Measurements from ENCODE around the gene WDR41. TPM values are rescaled to one million over a fixed set of nuclear protein-coding genes. Genes with fewer than 3 reads are reported as not detected.

Gene WDR41
- polyA plus RNA-seq, 1 donor from 2014 or later, result 87.6 TPM

GRCh38 chr5:77431286-77431685, 60.8 kb downstream of the WDR41 start:
- Histone ChIP-seq H3K36me3 (ENCODE audit: insufficient read depth, low read length) (no peaks in the 10 kb centered on the region), H3K27ac (ENCODE audit: low read length) (no peak overlapping the region), H3F3A (ENCODE audit: insufficient read depth, low read length, poor library complexity, severe bottlenecking) (no peaks in the 10 kb centered on the region), H3K9me3 (ENCODE audit: low read length) (no peaks in the 10 kb centered on the region), H3K27me3 (ENCODE audit: insufficient read depth, low read depth, low read length) (no peaks in the 10 kb centered on the region), H3K9me2 (ENCODE audit: insufficient read depth, low read length) (no peaks in the 10 kb centered on the region), H3K4me2 (ENCODE audit: low read length) (no peak overlapping the region), H3K9ac (ENCODE audit: low read length) (no peak overlapping the region), H2AFZ (ENCODE audit: low read depth, low read length) (no peak overlapping the region), H4K20me1 (ENCODE audit: insufficient read depth) (no peaks in the 10 kb centered on the region), H3K4me3 (ENCODE audit: low read length) (no peak overlapping the region), H3K79me2 (replicated peaks; ENCODE audit: insufficient read depth, low read length) (no peaks in the 10 kb centered on the region)
- TF ChIP-seq SMC3 (conservative IDR thresholded peaks at IDR 0.05; ENCODE audit: poor library complexity) (no peak), EP300 (conservative IDR thresholded peaks at IDR 0.05; ENCODE audit: poor library complexity, severe bottlenecking) (no peak), POLR2AphosphoS5 (IDR thresholded peaks at IDR 0.05) (no peak), EZH2 (IDR thresholded peaks at IDR 0.05; ENCODE audit: borderline replicate concordance, insufficient read depth, low read length, poor library complexity, severe bottlenecking) (no peak)
- TF ChIP-seq, protein P1, sequence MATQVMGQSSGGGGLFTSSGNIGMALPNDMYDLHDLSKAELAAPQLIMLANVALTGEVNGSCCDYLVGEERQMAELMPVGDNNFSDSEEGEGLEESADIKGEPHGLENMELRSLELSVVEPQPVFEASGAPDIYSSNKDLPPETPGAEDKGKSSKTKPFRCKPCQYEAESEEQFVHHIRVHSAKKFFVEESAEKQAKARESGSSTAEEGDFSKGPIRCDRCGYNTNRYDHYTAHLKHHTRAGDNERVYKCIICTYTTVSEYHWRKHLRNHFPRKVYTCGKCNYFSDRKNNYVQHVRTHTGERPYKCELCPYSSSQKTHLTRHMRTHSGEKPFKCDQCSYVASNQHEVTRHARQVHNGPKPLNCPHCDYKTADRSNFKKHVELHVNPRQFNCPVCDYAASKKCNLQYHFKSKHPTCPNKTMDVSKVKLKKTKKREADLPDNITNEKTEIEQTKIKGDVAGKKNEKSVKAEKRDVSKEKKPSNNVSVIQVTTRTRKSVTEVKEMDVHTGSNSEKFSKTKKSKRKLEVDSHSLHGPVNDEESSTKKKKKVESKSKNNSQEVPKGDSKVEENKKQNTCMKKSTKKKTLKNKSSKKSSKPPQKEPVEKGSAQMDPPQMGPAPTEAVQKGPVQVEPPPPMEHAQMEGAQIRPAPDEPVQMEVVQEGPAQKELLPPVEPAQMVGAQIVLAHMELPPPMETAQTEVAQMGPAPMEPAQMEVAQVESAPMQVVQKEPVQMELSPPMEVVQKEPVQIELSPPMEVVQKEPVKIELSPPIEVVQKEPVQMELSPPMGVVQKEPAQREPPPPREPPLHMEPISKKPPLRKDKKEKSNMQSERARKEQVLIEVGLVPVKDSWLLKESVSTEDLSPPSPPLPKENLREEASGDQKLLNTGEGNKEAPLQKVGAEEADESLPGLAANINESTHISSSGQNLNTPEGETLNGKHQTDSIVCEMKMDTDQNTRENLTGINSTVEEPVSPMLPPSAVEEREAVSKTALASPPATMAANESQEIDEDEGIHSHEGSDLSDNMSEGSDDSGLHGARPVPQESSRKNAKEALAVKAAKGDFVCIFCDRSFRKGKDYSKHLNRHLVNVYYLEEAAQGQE (IDR thresholded peaks at IDR 0.05; ENCODE audit: borderline replicate concordance), result no peak

DNA sequence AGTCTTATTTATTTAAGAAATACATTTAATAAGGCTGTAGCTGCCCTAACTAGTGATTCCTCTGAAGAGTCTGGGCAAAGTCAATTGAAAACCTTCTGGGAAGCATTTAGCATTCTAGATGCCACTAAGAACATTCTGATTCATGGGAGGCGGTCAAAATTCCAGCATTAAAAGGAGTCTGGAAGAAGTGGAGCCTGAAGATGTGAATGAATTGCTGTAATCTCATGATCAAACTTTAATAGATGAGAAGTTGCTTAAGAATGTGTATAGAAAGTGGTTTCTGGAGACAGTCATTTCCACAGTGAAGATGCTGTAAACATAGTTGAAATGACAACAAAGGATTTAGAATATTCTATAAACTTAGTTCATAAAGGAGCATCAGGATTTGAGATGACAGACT, 61.4 kb downstream of the WDR41 start:
- TF ChIP-seq RAD21 (conservative IDR thresholded peaks at IDR 0.05), result no peak
- TF ChIP-seq POLR2AphosphoS5 (IDR thresholded peaks at IDR 0.05), result no peak
- TF ChIP-seq TAF1 (IDR thresholded peaks at IDR 0.05; ENCODE audit: low read depth), result no peak
- no peak for TF ChIP-seq EZH2 (IDR thresholded peaks at IDR 0.05; ENCODE audit: borderline replicate concordance, insufficient read depth, low read length, poor library complexity, severe bottlenecking)
- TF ChIP-seq CTCF (IDR thresholded peaks at IDR 0.05; ENCODE audit: poor library complexity, severe bottlenecking), result no peak
- no peak for TF ChIP-seq MXI1 (conservative IDR thresholded peaks at IDR 0.05; ENCODE audit: poor library complexity, severe bottlenecking)
- TF ChIP-seq, protein P1 (IDR thresholded peaks at IDR 0.05; ENCODE audit: borderline replicate concordance), result no peak
- no peak for TF ChIP-seq EP300 (conservative IDR thresholded peaks at IDR 0.05; ENCODE audit: poor library complexity, severe bottlenecking)
- no peak for TF ChIP-seq SMC3 (conservative IDR thresholded peaks at IDR 0.05; ENCODE audit: poor library complexity)
- H3K27ac ChIP-seq (ENCODE audit: low read length), result no peak overlapping the region
- no peak overlapping the region for H3K4me2 ChIP-seq (ENCODE audit: low read length)
- no peaks in the 10 kb centered on the region for H3K9me2 ChIP-seq (ENCODE audit: insufficient read depth, low read length)
- no peaks in the 10 kb centered on the region for H3K36me3 ChIP-seq (ENCODE audit: insufficient read depth, low read length)
- no peak overlapping the region for H2AFZ ChIP-seq (ENCODE audit: low read depth, low read length)
- no peaks in the 10 kb centered on the region for H3F3A ChIP-seq (ENCODE audit: insufficient read depth, low read length, poor library complexity, severe bottlenecking)
- H3K9ac ChIP-seq (ENCODE audit: low read length), result no peak overlapping the region
- H3K4me3 ChIP-seq (ENCODE audit: low read length), result no peak overlapping the region
- H4K20me1 ChIP-seq (ENCODE audit: insufficient read depth), result no peaks in the 10 kb centered on the region
- no peaks in the 10 kb centered on the region for H3K79me2 ChIP-seq (replicated peaks; ENCODE audit: insufficient read depth, low read length)
- no peaks in the 10 kb centered on the region for H3K9me3 ChIP-seq (ENCODE audit: low read length)
- no peaks in the 10 kb centered on the region for H3K27me3 ChIP-seq (ENCODE audit: insufficient read depth, low read depth, low read length)
